Measurements from ENCODE around the gene TIMM23.
"Not testable (repeated sequence)": the region's sequence is repeated elsewhere in the genome, so short reads cannot be mapped to it uniquely, and the experiment has no call there.

Gene TIMM23

DNA sequence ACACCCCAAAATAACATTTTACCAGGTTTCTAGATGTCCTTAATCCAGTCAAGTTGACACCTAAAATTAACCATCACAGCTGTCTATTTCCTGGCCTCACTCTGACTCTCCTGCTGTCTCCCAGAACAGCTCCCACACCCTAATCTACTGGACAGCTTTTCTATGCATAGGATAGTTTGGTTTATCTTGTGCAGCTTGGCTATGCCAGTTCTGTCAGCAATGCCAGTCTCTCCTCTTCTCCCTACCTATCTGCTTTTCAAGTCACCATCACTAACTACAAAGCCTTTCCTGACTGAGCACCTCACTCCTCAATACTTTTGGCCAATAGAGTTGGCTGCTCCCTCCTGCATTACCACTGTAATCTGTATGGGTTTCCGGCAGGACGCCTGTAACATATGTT, 53.1 kb downstream of the TIMM23 start:
- DNase-seq, result no peak

DNA sequence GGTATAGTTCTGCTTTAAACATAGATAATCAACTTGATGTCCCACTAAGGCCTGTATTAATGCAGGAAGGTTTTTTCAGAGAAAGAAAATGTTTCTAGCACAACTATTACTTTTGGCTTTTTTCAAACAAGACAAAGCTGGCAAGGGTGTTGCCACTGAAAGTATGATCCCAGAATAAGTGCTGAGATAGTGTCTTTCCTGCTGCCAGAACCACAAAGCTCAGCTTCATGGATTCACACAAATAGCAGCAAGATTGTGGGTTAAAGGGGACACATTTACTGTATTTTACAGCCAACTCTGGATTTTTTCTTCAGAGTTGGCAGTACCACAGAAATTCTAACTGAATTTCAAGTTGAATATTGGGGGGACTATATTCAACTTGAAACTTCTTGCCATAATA, 53.8 kb downstream of the TIMM23 start:
- DNase-seq, result no peak

DNA sequence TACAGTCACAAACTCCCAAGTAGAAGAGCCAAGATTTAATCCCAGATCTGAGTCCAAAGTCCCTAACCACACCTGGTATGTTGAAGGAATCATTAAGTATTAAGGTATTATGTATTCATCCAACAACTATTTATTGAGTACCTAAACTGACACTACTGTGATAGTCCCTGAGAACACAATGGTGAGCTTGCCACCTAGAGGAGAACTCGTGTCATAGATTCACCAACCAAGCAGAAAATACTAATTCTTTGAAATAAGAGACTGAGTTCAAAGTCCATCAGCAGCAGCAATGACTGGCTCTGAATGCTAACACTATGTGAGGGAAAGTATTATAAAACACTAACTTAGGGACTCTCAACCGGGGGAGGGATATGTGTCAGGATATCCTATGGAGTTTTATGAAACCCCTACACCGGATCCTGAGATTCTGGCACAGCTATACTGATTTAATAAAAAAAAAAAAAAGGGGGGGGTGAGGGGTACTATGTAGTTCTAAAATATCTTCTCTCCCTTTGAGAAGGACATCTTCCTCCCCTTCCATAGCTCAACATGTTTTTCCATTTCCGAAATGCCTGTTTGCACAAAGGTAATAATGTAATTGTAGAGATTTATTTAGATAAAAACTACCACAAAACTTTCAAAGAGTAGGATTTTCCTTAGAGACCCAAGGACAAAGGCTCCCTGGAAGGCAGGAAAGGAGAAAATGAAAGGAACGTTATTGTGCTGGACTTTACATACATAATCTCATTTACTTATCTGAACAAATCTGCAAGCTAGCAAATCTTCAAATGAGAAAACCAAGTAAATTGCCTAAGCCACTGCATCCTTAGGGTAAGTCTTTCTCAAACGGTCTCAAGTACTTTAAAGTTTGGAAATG, 56.5 kb downstream of the TIMM23 start:
- no peak for DNase-seq

DNA sequence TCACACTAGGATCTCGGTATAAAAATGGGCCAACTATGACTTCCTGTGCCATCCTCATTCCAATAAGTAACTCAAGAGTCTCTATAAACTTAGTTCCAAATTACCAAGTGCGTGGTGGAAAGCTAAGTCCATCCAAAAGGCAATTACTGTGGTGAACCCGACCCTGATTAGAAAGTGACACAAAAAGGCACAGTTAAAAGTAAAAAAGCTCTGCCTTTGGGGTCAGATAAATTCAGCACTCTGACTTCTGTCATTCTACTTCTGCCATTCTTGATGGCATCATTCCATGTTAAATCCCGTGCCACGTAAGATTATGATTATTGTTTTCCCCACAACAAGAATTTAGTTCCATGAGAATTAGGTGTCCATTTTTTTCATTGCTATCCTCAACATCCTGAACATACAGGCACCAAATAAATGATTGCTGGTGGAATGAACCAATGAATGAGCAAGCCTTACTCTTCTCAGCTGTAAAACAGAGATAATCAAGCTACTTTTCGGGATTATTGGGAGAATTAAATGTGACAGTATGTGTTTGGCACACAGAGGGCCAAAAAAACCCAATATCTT, 57.3 kb downstream of the TIMM23 start:
- DNase-seq, result no peak

GRCh38 chr10:46030091-46030937, 58.0 kb downstream of the TIMM23 start, which contains the start of gene NCOA4:
NCOA4 (minus strand) TSS chr10:46030623; CDS start chr10:46016680, 13,943 bp downstream.
- DNase-seq, result peak; percentile 97

DNA sequence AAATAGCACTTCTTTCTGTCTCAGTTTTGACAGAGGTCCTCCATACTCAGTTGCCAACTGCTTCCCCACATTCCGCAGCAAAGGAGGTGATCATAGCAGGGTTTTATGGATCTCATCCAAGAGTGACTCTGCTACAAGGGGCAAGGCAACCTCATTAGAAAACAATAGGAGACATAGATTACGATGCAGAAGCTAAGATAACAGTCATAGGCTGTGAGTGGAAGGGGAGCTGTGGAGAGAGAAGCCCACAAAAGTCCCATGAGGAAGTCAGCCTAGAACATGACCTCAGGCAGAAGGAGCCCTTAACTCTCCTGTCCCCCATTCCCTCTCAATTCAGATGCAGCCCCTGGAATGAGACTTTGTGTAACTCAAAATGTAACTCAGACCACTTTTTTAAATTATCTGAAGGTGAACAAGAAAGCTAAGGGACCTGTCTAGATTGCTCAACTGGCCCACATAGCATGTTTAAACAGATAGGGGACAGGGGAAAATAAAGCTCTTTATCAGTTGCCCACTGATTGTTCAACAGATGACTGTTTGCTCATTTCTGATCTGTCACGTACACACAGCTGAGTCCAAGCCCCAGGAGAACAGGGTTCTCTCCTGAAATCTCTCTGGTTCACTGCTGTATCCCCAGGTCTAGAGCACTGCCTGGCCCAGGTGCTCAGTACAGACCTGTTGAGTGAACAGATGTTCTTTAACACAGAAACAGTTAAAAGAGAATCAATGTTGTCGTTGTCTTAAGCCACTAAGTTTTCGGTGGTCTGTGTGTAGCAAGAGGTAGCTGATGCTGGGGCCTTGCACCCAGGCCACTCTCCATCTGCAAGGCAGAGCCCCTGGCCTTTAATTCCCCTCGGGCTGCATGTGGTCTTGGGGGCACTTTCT, 59.6 kb downstream of the TIMM23 start:
- DNase-seq, result no peak

- no peak for DNase-seq
Observed at GRCh38 chr10:46033602-46034011, 61.3 kb downstream of the TIMM23 start.

DNA sequence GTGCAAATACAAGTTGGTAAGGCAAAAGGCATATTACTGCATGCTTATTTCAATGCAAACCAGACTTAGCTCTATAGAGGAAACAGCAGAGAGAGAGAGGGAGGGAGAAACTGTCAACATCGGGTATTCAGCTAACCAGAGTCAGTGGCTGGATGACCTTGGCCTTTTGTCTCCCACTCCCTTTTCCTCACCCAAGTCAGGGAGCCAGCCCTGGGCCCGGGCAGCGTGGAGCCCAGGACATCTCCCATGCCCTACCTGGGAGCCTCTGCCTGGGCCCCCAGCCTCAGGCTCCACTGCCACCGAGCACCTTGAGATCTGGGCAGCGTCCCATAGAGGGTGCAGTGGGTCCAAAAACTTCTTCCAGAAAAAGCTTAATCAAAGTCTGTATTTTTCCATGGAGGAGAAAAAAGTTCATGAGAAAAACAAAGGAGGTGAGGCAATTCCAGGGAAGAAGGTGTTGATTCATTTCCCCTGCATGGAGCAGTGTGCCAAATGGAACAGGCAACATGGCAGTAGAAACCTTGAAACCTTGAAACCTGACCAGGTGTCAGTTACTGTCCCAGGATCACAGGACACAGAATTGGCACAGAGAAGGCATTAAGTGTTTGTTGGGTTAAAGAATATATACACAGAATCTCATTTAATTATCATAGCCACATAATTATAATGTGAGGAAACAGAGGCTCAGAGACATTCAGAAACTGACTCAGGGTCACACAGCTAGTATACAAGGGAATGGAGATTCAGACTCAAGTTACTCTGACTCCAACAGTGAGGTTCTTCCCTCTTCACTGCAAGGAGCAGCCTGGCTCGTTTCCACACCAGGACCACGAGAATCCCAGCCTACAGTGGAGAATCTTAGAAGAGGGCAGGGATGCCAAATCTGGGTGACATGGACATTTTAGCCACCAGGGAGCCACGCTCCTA, 63.9 kb downstream of the TIMM23 start:
- DNase-seq, result no peak

- no peak for DNase-seq
Observed at GRCh38 chr10:46037107-46037825, 65.0 kb downstream of the TIMM23 start.

DNA sequence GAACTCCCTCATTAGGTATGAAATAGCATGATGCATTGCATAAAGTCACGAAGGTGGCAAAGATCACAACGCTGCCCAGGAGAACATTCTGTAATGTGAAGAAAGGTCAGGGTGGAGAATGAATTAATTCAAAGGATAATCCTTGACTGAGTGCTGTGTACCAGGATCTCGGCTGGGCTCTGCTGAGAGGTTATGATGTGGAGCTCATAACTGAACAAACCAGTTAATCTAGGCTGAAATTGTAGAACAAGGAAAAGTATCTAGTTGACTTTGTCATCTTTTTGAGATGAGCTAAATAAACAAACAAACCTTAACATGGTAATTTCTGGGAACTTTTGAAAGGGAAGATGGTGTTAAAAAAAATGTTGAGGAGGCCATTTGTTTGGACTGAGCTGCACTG, 67.7 kb downstream of the TIMM23 start:
- no peak for DNase-seq

- no peak for DNase-seq
Observed at GRCh38 chr10:46042527-46042926, 70.2 kb downstream of the TIMM23 start.

DNA sequence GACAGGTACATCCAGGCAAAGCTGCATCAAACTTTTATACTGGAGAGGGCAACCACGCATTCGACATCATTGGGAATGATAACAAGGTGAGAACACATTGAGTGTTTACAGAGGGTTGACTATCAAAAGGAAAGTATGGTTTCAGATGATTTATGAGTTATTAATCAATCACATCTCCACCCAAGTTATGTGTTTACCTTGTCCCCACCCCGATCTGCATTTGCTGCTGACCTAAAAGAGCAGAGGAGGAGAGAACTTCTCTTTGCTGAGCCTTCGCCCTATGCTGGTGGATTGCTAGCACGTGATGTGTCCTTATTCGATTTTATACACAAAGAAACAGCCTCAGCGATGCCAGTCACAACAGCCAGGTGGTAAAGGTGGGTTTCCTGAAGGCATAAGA, 74.0 kb downstream of the TIMM23 start, which contains the start of gene MSMB:
Gene MSMB, minus strand, starts transcription at position 9 of the 400 bp plus-strand sequence. CDS start 32 bp downstream, outside the sequence.
- DNase-seq, result no peak

GRCh38 chr10:46048152-46048551, 75.9 kb downstream of the TIMM23 start:
- no peak for DNase-seq

- DNase-seq, result not testable (repeated sequence)
Observed at GRCh38 chr10:46049497-46049831, 77.2 kb downstream of the TIMM23 start.

DNA sequence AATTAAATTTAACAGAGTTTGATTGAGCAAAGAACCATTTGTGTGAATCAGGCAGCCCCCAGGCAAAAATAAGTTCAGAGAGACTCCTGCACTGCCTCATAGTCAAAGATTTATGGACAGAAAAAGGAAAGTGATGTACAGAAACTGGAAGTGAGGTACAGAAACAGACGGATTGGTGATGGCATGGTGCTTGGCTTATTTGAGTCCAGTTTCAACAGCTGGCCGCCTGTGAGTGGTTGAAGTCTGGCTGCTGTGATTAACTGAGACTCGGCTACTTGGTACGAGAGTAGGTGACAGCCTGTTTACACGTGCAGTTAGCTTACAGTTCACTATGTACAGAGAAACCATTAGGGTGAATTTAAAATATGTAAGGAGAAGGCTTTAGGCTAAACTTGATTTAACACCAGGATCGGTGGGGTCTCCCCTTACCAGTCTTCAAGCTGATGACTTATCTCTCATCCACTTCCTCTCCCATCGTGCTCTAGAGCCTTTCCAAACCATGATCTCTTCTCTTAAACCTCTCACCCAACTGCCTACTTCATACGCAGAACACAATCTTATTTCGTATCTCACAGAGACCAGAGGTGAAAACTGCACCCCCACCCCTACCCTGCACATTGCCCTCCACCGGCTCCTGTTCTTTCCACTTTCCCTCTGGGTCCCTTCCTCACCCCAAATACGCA, 78.8 kb downstream of the TIMM23 start:
- no peak for DNase-seq

- no peak for DNase-seq
Observed at GRCh38 chr10:46052057-46052790, 79.9 kb downstream of the TIMM23 start.

DNA sequence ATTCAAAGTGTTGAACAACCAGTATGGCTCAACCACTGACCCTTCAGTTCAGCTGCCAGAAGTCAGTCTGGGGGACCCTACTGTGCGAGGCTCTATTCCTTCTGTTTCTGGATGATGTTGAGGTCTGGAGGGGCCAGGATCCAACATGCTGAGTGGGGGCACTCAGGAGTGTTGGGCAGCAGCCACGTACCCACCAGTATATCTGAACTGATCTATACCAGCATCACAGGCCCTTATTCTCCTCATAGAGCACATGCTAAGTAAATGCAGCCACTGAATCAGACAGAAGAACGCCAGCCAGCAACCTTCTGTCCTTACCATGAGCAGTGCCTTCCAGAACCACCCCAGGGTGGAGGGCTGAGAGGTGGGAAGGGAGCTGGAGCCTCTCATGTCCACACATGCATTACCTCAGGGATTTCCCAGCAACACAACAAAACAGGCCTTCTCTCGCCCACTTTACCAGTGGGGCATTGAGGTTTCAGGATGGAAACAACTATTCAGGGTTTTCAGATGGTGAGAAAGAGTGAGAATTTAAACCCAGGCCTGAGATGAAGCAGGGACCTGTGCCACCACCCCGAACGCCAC, 80.6 kb downstream of the TIMM23 start:
- no peak for DNase-seq
